Activated naive CD4-positive, alpha-beta T cell treated with anti-CD3 and anti-CD28 coated beads, Interleukin-2, amount 50 U/mL, for 16 hours (primary cell): Measurements from ENCODE around the gene MLH1.

Source experiments
- DNase-seq: peaks from one replicate; pipeline ENCODE4 v3.0.0-alpha.2; 2020

MLH1 gene

GRCh38 chr3:37097776-37098175 lies 104.5 kb downstream of the MLH1 start:
- no peak for DNase-seq

- DNase-seq: no peak
Observed at GRCh38 chr3:37098884-37099283, 105.6 kb downstream of the MLH1 start.

DNA sequence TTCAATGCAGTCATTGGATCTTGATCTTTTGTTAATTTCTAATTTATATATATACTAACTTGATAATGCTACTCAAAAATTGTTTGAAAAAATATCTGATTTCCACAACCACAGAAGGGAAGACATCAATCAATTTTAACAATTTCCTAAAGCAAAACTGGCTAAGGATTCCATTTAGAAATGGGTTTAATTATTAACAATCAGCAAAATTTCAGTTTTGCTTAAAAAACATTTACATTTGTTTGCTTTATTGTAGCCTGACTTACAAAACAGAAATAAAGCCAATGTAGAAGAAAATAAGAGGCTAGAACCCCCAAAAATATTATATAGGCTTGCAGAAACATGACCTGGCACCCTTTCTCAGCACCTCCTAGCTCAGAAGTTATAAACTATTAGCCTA lies 106.2 kb downstream of the MLH1 start:
- DNase-seq: no peak

GRCh38 chr3:37100411-37100810 lies 107.1 kb downstream of the MLH1 start:
- no peak for DNase-seq
